Central memory CD8-positive, alpha-beta T cell (primary cell): Measurements from ENCODE around the gene ZNF438.

ENCODE experiments used
- ATAC-seq: fragments of 150-1000 bp; cut with Tn5 transposase; replicated peaks from 2 replicates; pipeline ENCODE4 v1.10.0; 2022; ENCODE audit warnings: mild to moderate bottlenecking, moderate FRiP score, moderate number of reproducible peaks; ENCODE audit not compliant: poor library complexity, severe bottlenecking; ENCODE audit errors: extremely low read depth
- DNase-seq, 2 donors: peaks; one replicate each; pipeline ENCODE4 v3.0.0; 2021; ENCODE audit warnings: low spot score in 2 of 2
- H3K27ac Mint-ChIP-seq: one replicate; pipeline ENCODE4 v1.8.0; 2022; ENCODE audit warnings: low read depth, mild to moderate bottlenecking, moderate library complexity, mixed read lengths
- H3K27me3 Mint-ChIP-seq: one replicate; pipeline ENCODE4 v1.8.0; 2022; ENCODE audit warnings: mixed read lengths
- H3K36me3 Mint-ChIP-seq: one replicate; pipeline ENCODE4 v1.8.0; 2022; ENCODE audit warnings: mild to moderate bottlenecking, moderate library complexity, mixed read lengths; ENCODE audit not compliant: insufficient read depth
- H3K4me1 Mint-ChIP-seq: one replicate; pipeline ENCODE4 v1.8.0; 2022; ENCODE audit warnings: mixed read lengths
- H3K4me3 Mint-ChIP-seq: one replicate; pipeline ENCODE4 v1.8.0; 2022; ENCODE audit warnings: mild to moderate bottlenecking, moderate library complexity, mixed read lengths
- H3K9me3 Mint-ChIP-seq: one replicate; pipeline ENCODE4 v1.8.0; 2022; ENCODE audit warnings: mixed read lengths

ZNF438 gene

DNA sequence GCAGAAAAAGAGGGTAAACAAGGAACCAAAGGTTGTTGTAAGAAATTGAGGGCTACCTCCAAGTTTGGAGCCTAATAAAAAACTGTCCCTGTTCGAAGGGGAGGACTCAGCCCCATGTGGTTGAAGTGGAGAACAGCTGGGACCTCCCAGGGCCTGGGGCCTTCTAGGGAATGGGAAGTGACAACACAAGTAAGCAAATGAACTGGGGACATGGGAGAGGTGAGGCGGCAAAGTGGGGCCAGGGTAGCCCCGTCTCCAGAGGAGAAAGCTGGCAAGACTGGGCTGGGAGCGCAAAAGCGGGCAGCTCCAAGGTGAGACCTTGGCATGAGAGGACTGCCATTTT, 198.1 kb downstream of the ZNF438 start:
- H3K27ac Mint-ChIP-seq: no peak overlapping the region
- no peaks in the 10 kb centered on the region for H3K27me3 Mint-ChIP-seq
- no peak for DNase-seq
- no peaks in the 10 kb centered on the region for H3K36me3 Mint-ChIP-seq
- H3K9me3 Mint-ChIP-seq: no peaks in the 10 kb centered on the region
- no peak overlapping the region for H3K4me3 Mint-ChIP-seq
- ATAC-seq: no peak
- H3K4me1 Mint-ChIP-seq: no peaks in the 10 kb centered on the region

DNA sequence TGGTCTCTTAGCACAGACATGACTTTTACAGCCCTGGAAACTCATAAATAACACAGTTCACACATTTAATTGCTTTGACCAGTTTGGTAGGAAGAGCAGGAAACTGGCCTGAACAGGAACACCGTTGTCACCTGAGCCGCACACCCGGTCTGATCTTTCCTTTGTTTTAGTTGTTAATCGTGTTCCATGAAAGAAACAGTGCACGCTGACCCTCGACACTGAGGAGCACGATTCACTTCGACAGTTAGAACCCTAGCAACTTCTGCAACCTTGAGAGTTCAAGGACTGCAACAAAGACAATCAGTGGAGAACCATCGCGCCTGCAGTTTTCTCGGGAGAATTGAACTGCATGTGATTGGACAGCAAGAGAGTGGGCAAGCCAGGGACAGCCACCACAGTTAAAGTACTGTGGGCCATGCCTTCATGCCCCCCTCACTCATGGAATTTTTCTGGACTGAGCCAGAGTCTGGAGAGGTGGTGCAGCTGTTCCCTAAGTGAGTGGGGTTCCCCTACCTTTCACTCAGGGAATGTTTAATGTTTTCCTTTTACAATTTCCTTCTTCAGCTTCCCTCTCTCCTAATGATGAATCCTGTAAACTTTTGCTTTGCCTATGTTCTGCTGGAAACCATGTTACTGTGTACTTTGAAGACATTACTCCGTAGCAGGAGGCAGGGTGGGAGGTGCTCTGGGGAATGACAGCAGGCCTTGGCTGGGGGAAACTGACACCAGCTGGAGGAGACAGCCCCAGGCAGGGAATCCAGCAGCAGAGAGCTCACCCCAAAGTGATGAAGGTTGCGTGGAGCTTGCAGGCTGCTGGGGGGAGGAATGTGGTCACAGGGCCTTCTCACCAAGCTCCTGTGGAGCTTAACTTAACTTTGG, 198.7 kb downstream of the ZNF438 start:
- H3K36me3 Mint-ChIP-seq: no peaks in the 10 kb centered on the region
- DNase-seq (no peak), ATAC-seq (no peak)
- H3K4me3 Mint-ChIP-seq: no peak overlapping the region
- H3K27me3 Mint-ChIP-seq: no peaks in the 10 kb centered on the region
- H3K27ac Mint-ChIP-seq: no peak overlapping the region
- no peaks in the 10 kb centered on the region for H3K4me1 Mint-ChIP-seq
- H3K9me3 Mint-ChIP-seq: no peaks in the 10 kb centered on the region

- Mint-ChIP-seq H3K27ac (no peak overlapping the region), H3K27me3 (peaks cover 6% of the 10 kb centered on the region), H3K4me1 (no peaks in the 10 kb centered on the region), H3K9me3 (no peaks in the 10 kb centered on the region), H3K36me3 (no peaks in the 10 kb centered on the region), H3K4me3 (no peak overlapping the region)
- ATAC-seq (no peak), DNase-seq (no peak)
Observed at GRCh38 chr10:30832001-30832748, 199.5 kb downstream of the ZNF438 start.

DNA sequence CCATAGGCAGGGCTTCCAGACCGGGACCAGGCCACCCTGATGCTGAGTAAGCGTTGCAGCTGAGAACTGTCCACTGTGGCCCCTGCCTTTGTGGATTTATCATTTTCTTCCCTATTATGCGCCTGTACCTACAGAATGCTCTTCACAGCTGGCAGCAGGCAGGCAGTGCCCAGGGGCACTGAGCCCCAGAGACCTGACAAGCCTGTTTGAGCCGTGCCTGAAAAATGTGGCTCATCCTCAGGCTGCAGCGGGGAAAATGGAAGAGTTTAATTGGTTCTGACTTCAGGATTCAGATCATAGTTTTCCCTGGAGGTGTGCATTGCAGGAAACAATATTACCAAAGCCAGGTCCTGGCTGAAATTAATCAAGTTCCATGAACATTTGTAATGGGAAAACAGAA, 200.2 kb downstream of the ZNF438 start:
- no peak for DNase-seq
- Mint-ChIP-seq H3K4me3 (no peak overlapping the region), H3K27me3 (peaks cover 6% of the 10 kb centered on the region), H3K27ac (no peak overlapping the region), H3K36me3 (no peaks in the 10 kb centered on the region), H3K9me3 (no peaks in the 10 kb centered on the region), H3K4me1 (no peaks in the 10 kb centered on the region)
- no peak for ATAC-seq

DNA sequence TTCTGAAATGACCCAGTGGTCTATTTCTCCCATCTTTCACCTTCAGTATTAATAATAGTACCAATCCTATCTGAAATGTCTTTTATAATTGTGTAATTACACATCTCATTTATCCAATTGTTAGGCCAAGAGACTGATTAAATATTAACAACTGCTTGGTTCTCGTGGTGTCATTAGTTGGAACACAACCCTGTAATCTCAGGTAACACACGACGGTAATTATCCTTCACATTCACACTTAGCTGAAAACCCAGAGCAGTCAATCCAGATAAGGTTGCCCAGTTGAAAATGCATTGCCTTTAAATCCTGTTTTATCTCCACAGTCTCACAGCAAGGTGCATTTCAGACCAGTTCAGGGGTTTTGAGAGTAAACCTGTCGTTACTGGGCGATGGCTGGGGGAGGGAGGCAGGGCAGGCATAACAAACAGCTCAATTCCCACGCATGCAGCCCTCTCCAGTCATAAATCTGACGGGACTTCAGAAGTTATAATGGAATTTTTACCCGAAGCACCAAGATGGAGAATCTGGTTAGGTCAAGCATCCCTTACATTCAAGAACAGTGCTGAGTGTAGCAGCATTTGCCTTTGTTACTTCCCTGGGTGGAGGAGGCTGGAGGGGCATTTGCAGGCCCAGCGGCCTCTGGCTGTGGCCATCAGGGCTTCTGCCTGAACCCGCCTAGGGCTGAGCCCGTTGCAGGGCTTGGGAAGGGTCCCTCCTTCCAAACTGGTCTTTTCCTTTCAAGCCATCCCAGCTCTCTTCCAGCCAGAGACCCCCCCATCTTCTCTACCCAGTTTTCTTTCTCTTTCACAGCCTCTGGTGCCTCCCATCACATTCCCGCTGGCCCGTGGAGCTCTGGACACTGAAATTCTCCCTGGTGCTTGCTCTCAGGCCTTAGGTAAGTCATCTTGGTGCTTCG, 201.1 kb downstream of the ZNF438 start:
- Mint-ChIP-seq H3K27ac (no peak overlapping the region), H3K9me3 (no peaks in the 10 kb centered on the region), H3K4me1 (no peaks in the 10 kb centered on the region), H3K27me3 (peaks cover 6% of the 10 kb centered on the region), H3K4me3 (no peak overlapping the region), H3K36me3 (no peaks in the 10 kb centered on the region)
- DNase-seq (no peak), ATAC-seq (no peak)

DNA sequence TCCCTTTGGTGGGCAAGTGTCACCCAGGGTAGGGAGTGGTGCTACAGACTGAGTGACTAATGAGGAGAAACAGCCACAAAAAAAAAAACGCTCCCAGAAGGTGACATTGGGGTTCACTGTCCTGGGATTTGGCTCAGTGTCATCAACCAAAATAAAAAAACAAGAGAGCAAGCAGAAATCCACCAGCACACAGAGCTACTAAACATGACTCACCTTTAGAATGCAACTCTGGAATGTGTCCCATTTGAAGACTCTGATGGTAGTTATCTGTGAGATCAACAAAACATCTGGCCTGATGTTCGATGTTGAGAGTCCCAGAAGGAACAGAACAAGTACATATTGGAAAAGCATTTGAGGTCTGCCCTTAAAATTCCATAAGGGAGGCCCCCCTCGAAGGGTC, 201.8 kb downstream of the ZNF438 start:
- Mint-ChIP-seq H3K27me3 (peaks cover 13% of the 10 kb centered on the region), H3K9me3 (no peaks in the 10 kb centered on the region), H3K27ac (no peak overlapping the region), H3K4me3 (no peak overlapping the region), H3K36me3 (no peaks in the 10 kb centered on the region), H3K4me1 (no peaks in the 10 kb centered on the region)
- ATAC-seq (no peak), DNase-seq (no peak)

- no peak for ATAC-seq
- Mint-ChIP-seq H3K9me3 (no peaks in the 10 kb centered on the region), H3K27me3 (peaks cover 23% of the 10 kb centered on the region), H3K36me3 (no peaks in the 10 kb centered on the region), H3K4me3 (no peak overlapping the region), H3K27ac (no peak overlapping the region), H3K4me1 (no peaks in the 10 kb centered on the region)
- DNase-seq: no peak
Observed at GRCh38 chr10:30828680-30829079, 203.0 kb downstream of the ZNF438 start.

GRCh38 chr10:30828164-30828563, 203.5 kb downstream of the ZNF438 start:
- peaks cover 23% of the 10 kb centered on the region for H3K27me3 Mint-ChIP-seq
- no peak for ATAC-seq
- H3K4me3 Mint-ChIP-seq: no peak overlapping the region
- no peak overlapping the region for H3K27ac Mint-ChIP-seq
- DNase-seq: no peak
- no peaks in the 10 kb centered on the region for H3K4me1 Mint-ChIP-seq
- no peaks in the 10 kb centered on the region for H3K36me3 Mint-ChIP-seq
- H3K9me3 Mint-ChIP-seq: no peaks in the 10 kb centered on the region

DNA sequence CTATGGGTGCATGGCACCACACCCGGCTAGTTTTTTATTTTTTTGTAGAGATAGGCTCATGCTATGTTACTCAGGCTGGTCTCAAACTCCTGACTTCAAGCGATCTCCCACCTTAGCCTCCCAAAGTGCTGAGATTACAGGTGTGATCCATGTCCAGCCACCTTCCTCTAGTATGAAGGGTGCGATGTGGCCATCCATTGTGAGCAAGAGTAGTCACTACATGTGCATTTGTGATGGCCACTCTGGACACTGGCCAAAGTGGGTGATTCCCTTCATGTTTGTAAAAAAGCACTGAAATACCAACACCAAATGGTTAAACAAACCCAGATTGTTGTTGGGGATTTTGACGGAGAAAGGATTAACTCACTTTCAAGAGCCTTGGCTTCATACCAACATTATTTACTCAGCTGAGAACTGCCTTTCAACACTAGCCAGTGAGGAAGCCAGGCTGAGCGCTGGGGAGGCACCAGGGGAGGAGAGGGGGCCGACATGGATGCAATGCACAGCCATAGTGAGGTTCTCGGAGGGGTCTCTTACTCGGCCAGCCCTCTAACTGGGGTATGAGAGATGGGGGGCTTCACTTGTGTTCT, 204.0 kb downstream of the ZNF438 start:
- no peaks in the 10 kb centered on the region for H3K36me3 Mint-ChIP-seq
- H3K4me3 Mint-ChIP-seq: no peak overlapping the region
- no peak overlapping the region for H3K27ac Mint-ChIP-seq
- H3K4me1 Mint-ChIP-seq: no peaks in the 10 kb centered on the region
- DNase-seq: no peak
- peaks cover 23% of the 10 kb centered on the region for H3K27me3 Mint-ChIP-seq
- H3K9me3 Mint-ChIP-seq: no peaks in the 10 kb centered on the region
- no peak for ATAC-seq

GRCh38 chr10:30826679-30827078, 205.0 kb downstream of the ZNF438 start:
- DNase-seq: no peak
- H3K27me3 Mint-ChIP-seq: peaks cover 23% of the 10 kb centered on the region
- no peaks in the 10 kb centered on the region for H3K36me3 Mint-ChIP-seq
- no peak overlapping the region for H3K4me3 Mint-ChIP-seq
- H3K9me3 Mint-ChIP-seq: no peaks in the 10 kb centered on the region
- no peak for ATAC-seq
- H3K27ac Mint-ChIP-seq: no peak overlapping the region
- no peaks in the 10 kb centered on the region for H3K4me1 Mint-ChIP-seq

DNA sequence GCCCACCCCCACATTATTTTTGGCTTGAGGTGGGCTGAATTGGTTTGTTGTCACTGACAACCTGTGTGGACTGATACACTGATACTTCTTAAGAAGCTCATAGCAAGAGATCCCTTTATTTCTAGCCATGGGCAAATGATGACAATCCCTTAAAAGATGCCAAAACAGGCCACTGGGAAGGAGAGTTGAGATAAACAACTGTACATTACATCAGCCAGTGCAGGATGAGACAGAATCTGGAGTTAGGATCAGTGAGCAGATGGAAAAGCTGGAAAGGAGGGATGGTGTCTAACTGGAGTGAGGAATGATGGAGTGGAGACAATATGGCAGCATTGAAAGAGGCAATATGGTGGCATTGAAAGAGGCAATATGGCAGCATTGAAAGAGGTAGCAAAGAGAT, 206.2 kb downstream of the ZNF438 start:
- Mint-ChIP-seq H3K27me3 (peaks cover 23% of the 10 kb centered on the region), H3K4me1 (no peaks in the 10 kb centered on the region)

GRCh38 chr10:30825022-30825421, 206.6 kb downstream of the ZNF438 start:
- ATAC-seq (no peak), DNase-seq (no peak)
- Mint-ChIP-seq H3K27ac (no peak overlapping the region), H3K4me1 (no peaks in the 10 kb centered on the region), H3K9me3 (no peaks in the 10 kb centered on the region), H3K27me3 (peaks cover 23% of the 10 kb centered on the region), H3K4me3 (no peak overlapping the region), H3K36me3 (no peaks in the 10 kb centered on the region)

More for the DNA sequence above, 206.2 kb downstream of the ZNF438 start:
- Mint-ChIP-seq H3K36me3 (no peaks in the 10 kb centered on the region), H3K27ac (no peak overlapping the region), H3K9me3 (no peaks in the 10 kb centered on the region), H3K4me3 (no peak overlapping the region)
- DNase-seq (no peak), ATAC-seq (no peak)
